Uterine smooth muscle cell (primary cell): Measurements from ENCODE around the gene GSTA5. TPM values are rescaled to one million over a fixed set of nuclear protein-coding genes. Genes with fewer than 3 reads are reported as not detected.

Experiments
- total RNA-seq: library from RNA; depleted of rRNA; stranded (reverse); fragments of >200 nt; gene quantifications from 2 replicates; pipeline ENCODE4 v1.2.3, GENCODE V29; 2014

GSTA5 gene
- not detected in 2 replicates for total RNA-seq

DNA sequence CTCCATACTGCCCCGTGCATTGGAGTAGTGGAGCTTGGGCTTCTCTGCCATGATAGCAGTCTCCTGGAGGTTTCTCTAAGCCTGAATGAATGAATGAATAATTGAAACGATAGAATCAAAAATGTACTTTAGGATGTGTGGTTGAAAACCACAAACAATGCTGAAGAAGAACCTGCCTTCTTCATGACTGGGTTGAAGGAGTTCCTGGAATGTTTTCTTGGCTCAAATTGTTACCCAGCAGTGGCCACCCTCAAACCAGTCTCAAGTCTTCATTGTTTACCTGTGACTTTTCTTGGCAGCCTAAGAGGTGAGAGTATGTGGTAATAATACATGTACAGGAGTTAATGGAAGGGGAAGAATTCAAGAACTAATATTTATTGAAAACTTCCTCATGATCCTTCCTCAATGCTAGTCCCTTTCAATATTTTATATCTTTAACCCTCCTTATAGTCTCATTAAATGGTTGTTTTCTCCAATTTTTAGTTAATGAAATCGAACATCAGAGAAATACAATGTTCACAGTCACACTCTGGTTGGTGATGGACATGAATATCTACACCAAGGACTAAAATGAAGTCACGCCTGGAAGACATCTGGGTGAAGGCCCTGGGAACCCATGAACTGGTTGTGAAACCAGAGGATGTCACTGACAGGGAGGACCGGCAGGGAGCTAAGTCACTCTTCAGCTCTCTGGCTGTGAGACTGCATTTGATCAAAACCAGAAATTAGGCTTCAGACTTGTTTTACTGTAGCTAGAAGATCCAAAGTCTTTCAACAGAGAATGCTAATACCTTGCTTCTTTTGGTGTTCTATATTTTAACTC lies at the start of gene GSTA5:
GSTA5 (minus strand) TSS at position 51 of the 823 bp plus-strand sequence.

DNA sequence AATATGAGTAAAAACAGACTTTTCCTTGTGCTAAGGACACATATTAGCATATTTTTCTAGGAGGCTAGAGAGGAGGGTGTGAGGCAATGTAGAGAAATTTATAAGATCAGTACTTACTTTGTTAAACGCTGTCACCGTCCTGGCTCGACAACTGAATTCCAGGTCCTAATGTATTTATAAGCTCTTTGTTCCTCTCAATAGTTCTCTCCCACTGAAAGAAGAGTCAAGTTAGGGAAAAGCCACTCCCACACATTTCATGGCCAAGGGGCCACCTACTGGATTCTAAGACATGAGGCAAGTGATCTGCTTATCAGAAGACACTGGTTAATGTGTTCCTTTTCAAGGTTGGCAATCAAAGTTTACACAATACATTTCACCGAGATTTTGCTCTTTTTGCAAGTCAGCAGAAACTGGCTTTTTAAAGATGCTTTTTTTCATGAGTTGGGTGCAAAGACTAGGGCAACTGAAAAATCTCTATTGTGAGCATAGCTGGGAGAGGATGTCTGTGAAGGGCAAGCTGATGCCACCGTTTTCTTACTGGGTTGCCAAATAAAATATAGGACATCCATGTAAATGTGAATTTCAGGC lies 36.9 kb downstream of the GSTA5 start, which contains the start of gene GSTA1:
GSTA1 (minus strand) TSS at position 149 of the 588 bp plus-strand sequence. CDS start 4,549 bp downstream, outside the sequence.

Other genes starting within 250 kb of the GSTA5 start
- gene TMEM14A, start 169.7 kb downstream of the GSTA5 start, total RNA-seq: 33.1 and 42.8 TPM in 2 replicates
- not detected in 2 replicates for gene GSTA2, start 77.3 kb downstream of the GSTA5 start, total RNA-seq
- gene GSTA1, start 37.0 kb downstream of the GSTA5 start, total RNA-seq: not detected in 2 replicates
- gene GSTA3, start 68.9 kb upstream of the GSTA5 start, total RNA-seq: not detected in 2 replicates
- 31.0 and 36.5 TPM in 2 replicates for gene GSTA4, start 154.5 kb upstream of the GSTA5 start, total RNA-seq
- gene CILK1, start 221.0 kb upstream of the GSTA5 start, total RNA-seq: 4.5 and 4.7 TPM in 2 replicates
- 24.7 and 32.2 TPM in 2 replicates for gene FBXO9, start 224.6 kb upstream of the GSTA5 start, total RNA-seq